Measurements from ENCODE around the gene OOEP.

DNA sequence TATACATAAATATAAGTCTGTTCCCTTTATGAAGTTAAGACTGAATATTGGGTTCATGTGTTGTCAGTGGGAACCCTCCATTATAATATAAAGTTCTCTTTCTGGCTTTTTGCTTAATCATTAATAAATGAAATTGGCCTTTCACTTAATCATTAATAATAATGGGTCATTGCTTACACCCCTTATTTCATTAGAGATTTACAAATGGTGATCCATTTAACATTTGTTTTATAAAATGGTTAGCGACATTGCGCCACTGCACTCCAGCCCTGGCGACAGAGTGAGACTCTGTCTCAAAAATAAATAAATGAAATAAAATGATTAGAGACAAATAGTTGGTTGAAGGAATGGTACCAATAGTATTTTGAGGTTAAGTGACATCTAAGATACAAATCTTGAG lies 43.4 kb upstream of the OOEP start:
- TF ChIP-seq POLR2A (IDR thresholded peaks at IDR 0.05) (no peak), CTCF (IDR thresholded peaks at IDR 0.05) (no peak), POLR2AphosphoS5 (IDR thresholded peaks at IDR 0.05) (no peak), EP300 (IDR thresholded peaks at IDR 0.05) (no peak)

All from upper lobe of left lung (tissue), 4 donors.